Measurements from ENCODE around the gene DYNC1I2. TPM values are rescaled to one million over a fixed set of nuclear protein-coding genes. Genes with fewer than 3 reads are reported as not detected.

The DYNC1I2 gene
- total RNA-seq, 1 donor from 2014 or later: 52.0 TPM

GRCh38 chr2:171703574-171704347 is 16.5 kb downstream of the DYNC1I2 start:
- ChIA-PET POLR2A (no interaction called here), CTCF (interaction anchor here (0.6 to 2.9 kb wide), 13 partner anchors 11 to 758 kb away, joined by 3 to 18 read pairs (median 4); partner anchors contain the start of gene DLX1)
- H3K27me3 Mint-ChIP-seq: no peaks in the 10 kb centered on the region
- no peak overlapping the region for H3K27ac Mint-ChIP-seq
- intact Hi-C loops (cut with micrococcal nuclease): loop anchor here (1.0 to 10.0 kb wide), 6 partner anchors 105 to 762 kb away; no protein-coding TSS in a partner anchor
- H3K9me3 Mint-ChIP-seq: no peaks in the 10 kb centered on the region
- H3K4me3 Mint-ChIP-seq: no peak overlapping the region
- peaks cover 33% of the 10 kb centered on the region for H3K36me3 Mint-ChIP-seq (ENCODE audit: low read depth)
- H3K4me1 Mint-ChIP-seq: peaks cover 18% of the 10 kb centered on the region
- TF ChIP-seq CTCF (IDR thresholded peaks at IDR 0.05): no peak
- no peak for ATAC-seq (ENCODE audit: low read depth)
- DNase-seq: no peak

GRCh38 chr2:171706152-171706803 is 19.0 kb downstream of the DYNC1I2 start:
- no peak for TF ChIP-seq CTCF (IDR thresholded peaks at IDR 0.05)
- Mint-ChIP-seq H3K27me3 (no peaks in the 10 kb centered on the region), H3K4me1 (peaks cover 18% of the 10 kb centered on the region), H3K9me3 (no peaks in the 10 kb centered on the region), H3K4me3 (no peak overlapping the region), H3K27ac (no peak overlapping the region), H3K36me3 (ENCODE audit: low read depth) (peaks cover 36% of the 10 kb centered on the region)
- DNase-seq (no peak), ATAC-seq (ENCODE audit: low read depth) (no peak)
- ChIA-PET POLR2A (no interaction called here), CTCF (interaction anchor here (1.0 to 1.6 kb wide), 6 partner anchors 13 to 755 kb away, joined by 3 to 6 read pairs (median 4); partner anchors contain the start of gene DYNC1I2)
- intact Hi-C loops (cut with micrococcal nuclease): loop anchor here (1.0 to 10.0 kb wide), 3 partner anchors 398 to 757 kb away; no protein-coding TSS in a partner anchor

- Mint-ChIP-seq H3K4me3 (no peak overlapping the region), H3K36me3 (ENCODE audit: low read depth) (peaks cover 34% of the 10 kb centered on the region), H3K27me3 (no peaks in the 10 kb centered on the region), H3K4me1 (peaks cover 16% of the 10 kb centered on the region), H3K9me3 (no peaks in the 10 kb centered on the region), H3K27ac (no peak overlapping the region)
- intact Hi-C loops (cut with micrococcal nuclease): loop anchor here (2.0 to 10.0 kb wide), 2 partner anchors 733 to 755 kb away; no protein-coding TSS in a partner anchor
- ChIA-PET POLR2A (interaction anchor here (1.4 kb wide), 1 partner anchor 20 kb away, joined by 3 read pairs; the partner anchor contains the start of gene DYNC1I2), CTCF (interaction anchor here (0.7 to 1.9 kb wide), 3 partner anchors 405 to 420 kb away, joined by 3 to 5 read pairs (median 3); no protein-coding TSS in a partner anchor)
- DNase-seq: no peak
- no peak for ATAC-seq (ENCODE audit: low read depth)
- TF ChIP-seq CTCF (IDR thresholded peaks at IDR 0.05): no peak
Measured at GRCh38 chr2:171707752-171708151, 20.5 kb downstream of the DYNC1I2 start.

GRCh38 chr2:171709011-171709685 is 21.9 kb downstream of the DYNC1I2 start:
- POLR2A ChIA-PET: no interaction called here
- TF ChIP-seq CTCF (IDR thresholded peaks at IDR 0.05): no peak
- Mint-ChIP-seq H3K4me3 (no peak overlapping the region), H3K9me3 (no peaks in the 10 kb centered on the region), H3K4me1 (peaks cover 6% of the 10 kb centered on the region), H3K36me3 (ENCODE audit: low read depth) (peaks cover 33% of the 10 kb centered on the region), H3K27me3 (no peaks in the 10 kb centered on the region), H3K27ac (no peak overlapping the region)
- CTCF ChIA-PET: no interaction called here
- DNase-seq (no peak), ATAC-seq (ENCODE audit: low read depth) (no peak)
- intact Hi-C loops (cut with micrococcal nuclease): loop anchor here (10.0 kb wide), 1 partner anchor 734 kb away; no protein-coding TSS in a partner anchor
